IMR-90 (cell line): Measurements from ENCODE around the gene LRRC7. TPM values are rescaled to one million over a fixed set of nuclear protein-coding genes. Genes with fewer than 3 reads are reported as not detected.

Source experiments
- ATAC-seq: fragments of 200-7000 bp; cut with Tn5 transposase; 2 replicates; pipeline ENCODE4 v1.9.1; 2020; ENCODE audit warnings: low read depth, mild to moderate bottlenecking, moderate library complexity
- BruUV-seq: library from RNA; stranded (reverse); fragments of 400-500 nt; replicated peaks from 2 replicates; lab custom pipeline; 2021; lab: Mats Ljungman, UMichigan
- CTCF ChIA-PET: fragments of 300-600 bp; formaldehyde crosslinking; extraction: SDS; loops from one replicate; lab custom pipeline; 2021; ENCODE audit warnings: antibody characterized with exemption; lab: Yijun Ruan, JAX
- POLR2A ChIA-PET: fragments of 300-600 bp; sonication (Branson Sonifier 250); formaldehyde crosslinking; loops from one replicate; lab custom pipeline; 2022; ENCODE audit warnings: antibody characterized with exemption; ENCODE audit not compliant: unreplicated experiment; lab: Charles Lee
- DNase-seq: peaks from one replicate; pipeline ENCODE4 v3.0.0; 2013
- H2AFZ ChIP-seq: replicated peaks from 2 replicates; pipeline ENCODE3; 2013; ENCODE audit warnings: low read length, mild to moderate bottlenecking; ENCODE audit not compliant: poor library complexity
- H2AK5ac ChIP-seq: 2 replicates; pipeline ENCODE4 v1.6.1; 2013; ENCODE audit warnings: low read depth, low read length, inconsistent platforms
- H2AK9ac ChIP-seq: replicated peaks from 2 replicates; pipeline ENCODE3; 2013; ENCODE audit warnings: mild to moderate bottlenecking, low read depth, low read length, moderate library complexity; ENCODE audit not compliant: poor library complexity
- H2BK120ac ChIP-seq: 2 replicates; pipeline ENCODE4 v1.6.1; 2013; ENCODE audit warnings: low read depth, low read length, inconsistent platforms
- H2BK15ac ChIP-seq: 3 replicates; pipeline ENCODE4 v1.6.1; 2013; ENCODE audit warnings: low read depth, low read length, inconsistent platforms
- H2BK20ac ChIP-seq: 2 replicates; pipeline ENCODE4 v1.6.1; 2013; ENCODE audit warnings: low read depth, mild to moderate bottlenecking, inconsistent platforms, low read length, moderate library complexity
- H2BK5ac ChIP-seq: 2 replicates; pipeline ENCODE4 v1.6.1; 2013; ENCODE audit warnings: mild to moderate bottlenecking, low read depth, low read length, inconsistent platforms; ENCODE audit not compliant: poor library complexity, severe bottlenecking
- H3K14ac ChIP-seq: replicated peaks from 2 replicates; pipeline ENCODE4 v1.6.1; 2013; ENCODE audit warnings: low read depth, low read length, inconsistent platforms
- H3K18ac ChIP-seq: 2 replicates; pipeline ENCODE4 v1.6.1; 2013; ENCODE audit warnings: low read depth, low read length, control low read depth
- H3K23ac ChIP-seq: 2 replicates; pipeline ENCODE4 v1.6.1; 2013; ENCODE audit warnings: low read depth, low read length, inconsistent platforms
- H3K27ac ChIP-seq: 2 replicates; pipeline ENCODE4 v1.5.1; 2013; ENCODE audit warnings: mild to moderate bottlenecking, control low read depth, low read length; ENCODE audit not compliant: insufficient read depth
- H3K27me3 ChIP-seq: 2 replicates; pipeline ENCODE4 v1.6.1; 2013; ENCODE audit warnings: low read length; ENCODE audit not compliant: control insufficient read depth, insufficient read depth
- H3K36me3 ChIP-seq: 2 replicates; pipeline ENCODE4 v1.6.1; 2013; ENCODE audit warnings: low read length, mixed read lengths; ENCODE audit not compliant: control insufficient read depth, insufficient read depth
- H3K4ac ChIP-seq: 2 replicates; pipeline ENCODE4 v1.6.1; 2013; ENCODE audit warnings: low read depth, low read length, inconsistent platforms
- H3K4me1 ChIP-seq: 2 replicates; pipeline ENCODE4 v1.6.1; 2013; ENCODE audit warnings: low read length, mixed read lengths; ENCODE audit not compliant: control insufficient read depth, insufficient read depth
- H3K4me2 ChIP-seq: 2 replicates; pipeline ENCODE4 v1.6.1; 2013; ENCODE audit warnings: low read depth, mild to moderate bottlenecking, control low read depth, low read length, moderate library complexity
- H3K4me3 ChIP-seq: 2 replicates; pipeline ENCODE4 v1.5.1; 2013; ENCODE audit warnings: low read depth, mild to moderate bottlenecking, control low read depth, low read length, moderate library complexity; ENCODE audit not compliant: insufficient read depth
- H3K56ac ChIP-seq: 2 replicates; pipeline ENCODE4 v1.6.1; 2013; ENCODE audit warnings: low read length, inconsistent platforms; ENCODE audit not compliant: insufficient read depth; ENCODE audit errors: extremely low read depth
- H3K79me1 ChIP-seq, 2 experiments: 2 replicates each; pipeline ENCODE4 v1.6.1; 2013; ENCODE audit warnings: low read length in 2 of 2, inconsistent platforms in 1 of 2, low read depth in 1 of 2
- H3K9ac ChIP-seq: 2 replicates; pipeline ENCODE4 v1.6.1; 2013; ENCODE audit warnings: low read depth, low read length, control low read depth
- H3K9me1 ChIP-seq: 2 replicates; pipeline ENCODE4 v1.6.1; 2013; ENCODE audit warnings: low read length, inconsistent platforms; ENCODE audit not compliant: insufficient read depth
- H3K9me3 ChIP-seq: 2 replicates; pipeline ENCODE4 v1.6.1; 2013; ENCODE audit warnings: low read length; ENCODE audit not compliant: control insufficient read depth, insufficient read depth
- H4K20me1 ChIP-seq: 2 replicates; pipeline ENCODE4 v1.6.1; 2013; ENCODE audit warnings: low read length, inconsistent platforms; ENCODE audit not compliant: insufficient read depth
- H4K5ac ChIP-seq: 2 replicates; pipeline ENCODE4 v1.6.1; 2013; ENCODE audit warnings: mild to moderate bottlenecking, low read depth, low read length, control low read depth
- H4K8ac ChIP-seq, 2 experiments: 2 replicates each; pipeline ENCODE4 v1.6.1; 2013; ENCODE audit warnings: low read depth in 2 of 2, low read length in 2 of 2, control low read depth in 1 of 2, inconsistent platforms in 1 of 2
- H4K91ac ChIP-seq: 2 replicates; pipeline ENCODE4 v1.6.1; 2013; ENCODE audit warnings: low read depth, low read length, inconsistent platforms; ENCODE audit not compliant: insufficient read depth
- BHLHE40 ChIP-seq: fragments of 150-350 bp; IDR thresholded peaks from 2 replicates; pipeline ENCODE4 v1.6.1; 2016; ENCODE audit warnings: mild to moderate bottlenecking, low read depth, low read length
- CEBPB ChIP-seq: IDR thresholded peaks from 2 replicates; pipeline ENCODE4 v1.6.1; 2012; ENCODE audit warnings: low read depth, low read length, improper control_type of control experiment
- CHD1 ChIP-seq: IDR thresholded peaks from 2 replicates; pipeline ENCODE4 v1.6.1; 2012; ENCODE audit warnings: low read depth, low read length, improper control_type of control experiment
- FOS ChIP-seq: fragments of 150-350 bp; IDR thresholded peaks from 2 replicates; pipeline ENCODE4 v1.6.1; 2016; ENCODE audit warnings: low read depth, low read length
- MAFK ChIP-seq: IDR thresholded peaks from 2 replicates; pipeline ENCODE4 v1.6.1; 2012; ENCODE audit warnings: low read depth, low read length, improper control_type of control experiment
- MAZ ChIP-seq: IDR thresholded peaks from 2 replicates; pipeline ENCODE4 v1.6.1; 2012; ENCODE audit warnings: low read depth, mild to moderate bottlenecking, low read length, improper control_type of control experiment, moderate library complexity, borderline replicate concordance
- MXI1 ChIP-seq: IDR thresholded peaks from 2 replicates; pipeline ENCODE4 v1.6.1; 2012; ENCODE audit warnings: low read depth, mild to moderate bottlenecking, low read length, moderate library complexity, borderline replicate concordance
- NFE2L2 ChIP-seq: fragments of 150-350 bp; IDR thresholded peaks from 2 replicates; pipeline ENCODE4 v1.6.1; 2016; ENCODE audit warnings: low read depth, mild to moderate bottlenecking, low read length
- POLR2A ChIP-seq: IDR thresholded peaks from 2 replicates; pipeline ENCODE4 v1.6.1; 2012; ENCODE audit warnings: mild to moderate bottlenecking, low read depth, low read length
- RAD21 ChIP-seq: IDR thresholded peaks from 2 replicates; pipeline ENCODE4 v1.6.1; 2012; ENCODE audit warnings: low read length, improper control_type of control experiment
- RCOR1 ChIP-seq: IDR thresholded peaks from 2 replicates; pipeline ENCODE4 v1.6.1; 2012; ENCODE audit warnings: mild to moderate bottlenecking, low read length, improper control_type of control experiment; ENCODE audit not compliant: insufficient replicate concordance
- RFX5 ChIP-seq: IDR thresholded peaks from 2 replicates; pipeline ENCODE4 v1.8.0; 2012; ENCODE audit warnings: low read depth, mild to moderate bottlenecking, low read length, moderate library complexity
- SMC3 ChIP-seq: fragments of 150-350 bp; IDR thresholded peaks from 2 replicates; pipeline ENCODE4 v1.6.1; 2016; ENCODE audit warnings: low read depth, mild to moderate bottlenecking, antibody characterized with exemption, low read length, moderate library complexity
- USF2 ChIP-seq: fragments of 150-350 bp; IDR thresholded peaks from 2 replicates; pipeline ENCODE4 v1.6.1; 2017; ENCODE audit warnings: mild to moderate bottlenecking, antibody characterized with exemption, low read length, low read depth
- dilution Hi-C: fragments of 300-500 bp; cut with HindIII; formaldehyde crosslinking; loops from one replicate; pipeline ENCODE4 v1.14.3; 2018; ENCODE audit warnings: low sequenced_read_pairs; ENCODE audit not compliant: unreplicated experiment
- in situ Hi-C: fragments of 300-500 bp; cut with MboI; formaldehyde crosslinking; loops from 3 replicates; pipeline ENCODE4 v1.14.3; 2019; ENCODE audit warnings: low sequenced_read_pairs, inconsistent platforms, mixed read lengths
- intact Hi-C: fragments of 100-400 bp; cut with micrococcal nuclease; formaldehyde crosslinking; loops from 2 replicates; pipeline ENCODE4 v1.10.0; 2022
- polyA plus RNA-seq, 3 experiments: library from polyadenylated mRNA; depleted of rRNA; stranded (reverse); fragments of >200 nt; gene quantifications; 2 replicates each; pipeline ENCODE4 v1.2.3, GENCODE V29; 2012; ENCODE audit warnings: low replicate concordance in 1 of 3
- total RNA-seq: library from RNA; depleted of rRNA; stranded (reverse); fragments of >200 nt; gene quantifications from 2 replicates; pipeline ENCODE4 v1.2.3, GENCODE V29; 2012
- TF ChIP-seq, protein P1 (sequence below): fragments of 150-350 bp; IDR thresholded peaks from 2 replicates; pipeline ENCODE4 v1.6.1; 2016; ENCODE audit warnings: low read depth, mild to moderate bottlenecking, low read length, moderate library complexity, borderline replicate concordance
- TF ChIP-seq, protein P2 (sequence below): conservative IDR thresholded peaks from 2 replicates; pipeline ENCODE4 v1.5.1; 2012; ENCODE audit warnings: mild to moderate bottlenecking, low read depth, low read length, improper control_type of control experiment

LRRC7 gene
- total and polyA plus RNA-seq, 2 of the 4 experiments (the other 2 are of a cell fraction): under 0.01 to 0.02 TPM

- H3K23ac ChIP-seq: no peak overlapping the region
- no peak overlapping the region for H3K27ac ChIP-seq
- DNase-seq (peak; percentile 78), ATAC-seq (peak; percentile 90)
- H2BK120ac ChIP-seq: no peak overlapping the region
- no peak overlapping the region for H3K4me3 ChIP-seq
- H3K4me2 ChIP-seq: no peak overlapping the region
- no peaks in the 10 kb centered on the region for H3K4me1 ChIP-seq
- H2AK9ac ChIP-seq: no peak overlapping the region
- no peak overlapping the region for H3K14ac ChIP-seq
- TF ChIP-seq CHD1: no peak
- TF ChIP-seq FOS: peak; percentile 87
- no peak for TF ChIP-seq RFX5
- TF ChIP-seq BHLHE40: no peak
- TF ChIP-seq POLR2A: no peak
- TF ChIP-seq NFE2L2: no peak
- no peak for TF ChIP-seq MXI1
- TF ChIP-seq MAFK: no peak
- 0 out of 2 replicates have a peak, but pooled peaks have one; percentile 22 for TF ChIP-seq CEBPB
- TF ChIP-seq, protein P1, sequence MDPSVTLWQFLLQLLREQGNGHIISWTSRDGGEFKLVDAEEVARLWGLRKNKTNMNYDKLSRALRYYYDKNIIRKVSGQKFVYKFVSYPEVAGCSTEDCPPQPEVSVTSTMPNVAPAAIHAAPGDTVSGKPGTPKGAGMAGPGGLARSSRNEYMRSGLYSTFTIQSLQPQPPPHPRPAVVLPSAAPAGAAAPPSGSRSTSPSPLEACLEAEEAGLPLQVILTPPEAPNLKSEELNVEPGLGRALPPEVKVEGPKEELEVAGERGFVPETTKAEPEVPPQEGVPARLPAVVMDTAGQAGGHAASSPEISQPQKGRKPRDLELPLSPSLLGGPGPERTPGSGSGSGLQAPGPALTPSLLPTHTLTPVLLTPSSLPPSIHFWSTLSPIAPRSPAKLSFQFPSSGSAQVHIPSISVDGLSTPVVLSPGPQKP: no peak
- TF ChIP-seq RCOR1: no peak
- TF ChIP-seq, protein P2, sequence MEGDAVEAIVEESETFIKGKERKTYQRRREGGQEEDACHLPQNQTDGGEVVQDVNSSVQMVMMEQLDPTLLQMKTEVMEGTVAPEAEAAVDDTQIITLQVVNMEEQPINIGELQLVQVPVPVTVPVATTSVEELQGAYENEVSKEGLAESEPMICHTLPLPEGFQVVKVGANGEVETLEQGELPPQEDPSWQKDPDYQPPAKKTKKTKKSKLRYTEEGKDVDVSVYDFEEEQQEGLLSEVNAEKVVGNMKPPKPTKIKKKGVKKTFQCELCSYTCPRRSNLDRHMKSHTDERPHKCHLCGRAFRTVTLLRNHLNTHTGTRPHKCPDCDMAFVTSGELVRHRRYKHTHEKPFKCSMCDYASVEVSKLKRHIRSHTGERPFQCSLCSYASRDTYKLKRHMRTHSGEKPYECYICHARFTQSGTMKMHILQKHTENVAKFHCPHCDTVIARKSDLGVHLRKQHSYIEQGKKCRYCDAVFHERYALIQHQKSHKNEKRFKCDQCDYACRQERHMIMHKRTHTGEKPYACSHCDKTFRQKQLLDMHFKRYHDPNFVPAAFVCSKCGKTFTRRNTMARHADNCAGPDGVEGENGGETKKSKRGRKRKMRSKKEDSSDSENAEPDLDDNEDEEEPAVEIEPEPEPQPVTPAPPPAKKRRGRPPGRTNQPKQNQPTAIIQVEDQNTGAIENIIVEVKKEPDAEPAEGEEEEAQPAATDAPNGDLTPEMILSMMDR: no peak
- no peak for TF ChIP-seq USF2
- no peak for TF ChIP-seq MAZ
- no peak for TF ChIP-seq SMC3
- no peak for TF ChIP-seq RAD21
- BruUV-seq: no TSS peak
- H3K56ac ChIP-seq: no peak overlapping the region
- H4K91ac ChIP-seq: no peak overlapping the region
- no peaks in the 10 kb centered on the region for H4K20me1 ChIP-seq
- H2BK20ac ChIP-seq: no peak overlapping the region
- ChIA-PET POLR2A (no interaction called here), CTCF (interaction anchor here (1.4 kb wide), 1 partner anchor 10 kb away, joined by 3 read pairs; no protein-coding TSS in a partner anchor)
- no peak overlapping the region for H3K4ac ChIP-seq
- no peak overlapping the region for H2BK5ac ChIP-seq
- intact Hi-C loops (loop anchor here (10.0 kb wide), 1 partner anchor 1672 kb away; no protein-coding TSS in a partner anchor), in situ Hi-C loops (loop anchor here (25.0 kb wide), 1 partner anchor 109 kb away; no protein-coding TSS in a partner anchor), dilution Hi-C loops (no loop called here)
- no peak overlapping the region for H4K5ac ChIP-seq
- no peak overlapping the region for H3K18ac ChIP-seq
- no peak overlapping the region for H3K9ac ChIP-seq
- no peak overlapping the region for H2AK5ac ChIP-seq
- peaks cover 2% of the 10 kb centered on the region; the same call in 1 of the 2 replicates for H3K9me1 ChIP-seq
- no peak overlapping the region for H2BK15ac ChIP-seq
- H3K27me3 ChIP-seq: no peaks in the 10 kb centered on the region
- H4K8ac ChIP-seq: no peak overlapping the region
- no peaks in the 10 kb centered on the region for H3K79me1 ChIP-seq
- no peaks in the 10 kb centered on the region for H3K9me3 ChIP-seq
- H2AFZ ChIP-seq: no peak overlapping the region
- H3K36me3 ChIP-seq: no peaks in the 10 kb centered on the region
These were observed 578.8 kb downstream of the LRRC7 start for GRCh38 chr1:70146488-70146887.
